Common myeloid progenitor, CD34-positive (primary cell): ENCODE data around the gene SERTAD3.
A peak's percentile ranks its signal among the peaks of the same experiment; 100 is the strongest.
"Not testable (repeated sequence)": the region's sequence is repeated elsewhere in the genome, so short reads cannot be mapped to it uniquely, and the experiment has no call there.

Source experiments
- CTCF ChIA-PET: fragments of 350-600 bp; sonication (Branson Sonifier 250); formaldehyde crosslinking; loops from one replicate; lab custom pipeline; 2021; ENCODE audit warnings: antibody characterized with exemption; lab: Charles Lee
- POLR2A ChIA-PET: fragments of 350-600 bp; sonication (Branson Sonifier 250); formaldehyde crosslinking; loops from one replicate; lab custom pipeline; 2021; ENCODE audit warnings: antibody characterized with exemption; lab: Charles Lee
- DNase-seq, 3 donors: peaks; one replicate each; pipeline versions ENCODE4 v3.0.0 to v3.0.0-alpha.2; 2013
- H3K27ac ChIP-seq, 2 experiments: 1 replicate in 1 of 2; 2 replicates in 1 of 2; pipeline ENCODE4 v1.7.0; 2013; ENCODE audit warnings: inconsistent platforms in 2 of 2, low read length in 2 of 2, mild to moderate bottlenecking in 2 of 2, low read depth in 1 of 2, moderate library complexity in 1 of 2; ENCODE audit not compliant: severe bottlenecking in 2 of 2, insufficient read depth in 1 of 2, poor library complexity in 1 of 2
- H3K27me3 ChIP-seq, 5 experiments: replicated peaks in 2 of 5; 1 replicate in 3 of 5; 2 replicates in 2 of 5; pipeline versions ENCODE4 v1.6.1 to v1.7.0; 2013; ENCODE audit warnings: low read length in 4 of 5, mild to moderate bottlenecking in 2 of 5, moderate library complexity in 2 of 5, inconsistent platforms in 1 of 5; ENCODE audit not compliant: insufficient read depth in 5 of 5, control insufficient read depth in 4 of 5
- H3K36me3 ChIP-seq, 4 experiments: 1 replicate in 2 of 4; 2 replicates in 2 of 4; pipeline versions ENCODE4 v1.6.1 to v1.7.0; 2013; ENCODE audit warnings: low read length in 3 of 4, control low read depth in 1 of 4, mild to moderate bottlenecking in 1 of 4; ENCODE audit not compliant: control insufficient read depth in 4 of 4, insufficient read depth in 4 of 4
- H3K4me1 ChIP-seq, 4 experiments: 1 replicate in 3 of 4; 2 replicates in 1 of 4; pipeline versions ENCODE4 v1.6.1 to v1.7.1; 2013; ENCODE audit warnings: low read length in 3 of 4, mild to moderate bottlenecking in 3 of 4, control low read depth in 1 of 4, inconsistent platforms in 1 of 4, moderate library complexity in 1 of 4; ENCODE audit not compliant: control insufficient read depth in 4 of 4, insufficient read depth in 4 of 4; ENCODE audit errors: control extremely low read depth in 1 of 4
- H3K4me3 ChIP-seq, 7 experiments: 1 replicate in 4 of 7; 2 replicates in 3 of 7; pipeline versions ENCODE4 v1.5.1 to v1.7.0; 2013; ENCODE audit warnings: mild to moderate bottlenecking in 7 of 7, low read length in 6 of 7, moderate library complexity in 6 of 7, inconsistent platforms in 2 of 7, low read depth in 2 of 7, control low read depth in 1 of 7; ENCODE audit not compliant: insufficient read depth in 4 of 7, control insufficient read depth in 1 of 7; ENCODE audit errors: extremely low read depth in 1 of 7
- H3K9me3 ChIP-seq, 5 experiments: 1 replicate in 4 of 5; 2 replicates in 1 of 5; pipeline versions ENCODE4 v1.6.1 to v1.7.1; 2013; ENCODE audit warnings: low read length in 4 of 5, mild to moderate bottlenecking in 2 of 5, inconsistent platforms in 1 of 5, low read depth in 1 of 5, moderate library complexity in 1 of 5; ENCODE audit not compliant: control insufficient read depth in 4 of 5, insufficient read depth in 2 of 5; ENCODE audit errors: control extremely low read depth in 1 of 5
- WGBS: methylation state at CpG from one replicate; pipeline ENCODE4 v1.1.5; 2013; ENCODE audit not compliant: insufficient coverage; 5-methylcytosine and 5-hydroxymethylcytosine counted together

Gene SERTAD3

GRCh38 chr19:40428197-40428596 is 15.9 kb downstream of the SERTAD3 start:
- H3K9me3 ChIP-seq, POLR2A ChIA-PET, H3K4me3 ChIP-seq, DNase-seq, CTCF ChIA-PET, H3K36me3 ChIP-seq, H3K27me3 ChIP-seq, H3K27ac ChIP-seq: not testable (repeated sequence)
- 83% methylated on average over 2 of the region's 7 CpGs for WGBS
- H3K4me1 ChIP-seq: peaks cover 4 to 23% (median 18%) of the 10 kb centered on the region in 4 experiments

- H3K36me3 ChIP-seq: peaks cover 0 to 11% (median 8%) of the 10 kb centered on the region in 4 experiments
- H3K27ac ChIP-seq: peak within 1 kb of the TSS; percentile 84 to 93
- H3K4me1 ChIP-seq: peaks cover 4 to 31% (median 21%) of the 10 kb centered on the region in 4 experiments
- CTCF ChIA-PET: interaction anchor here (0.7 to 2.7 kb wide), 9 partner anchors 8 to 121 kb away, joined by 3 to 10 read pairs (median 3); partner anchors contain the start of gene PRX
- peak within 1 kb of the TSS; percentile 74 to 91 (median 81) for H3K4me3 ChIP-seq
- no peaks in the 10 kb centered on the region for H3K9me3 ChIP-seq
- H3K27me3 ChIP-seq: no peaks in the 10 kb centered on the region
- POLR2A ChIA-PET: interaction anchor here (0.8 to 3.4 kb wide), 7 partner anchors 8 to 184 kb away, joined by 3 to 13 read pairs (median 4); partner anchors contain the start of gene PRX
- DNase-seq: peak; percentile 99 to 100 (median 100)
- 0% methylated on average over 64 of the region's 75 CpGs for WGBS
Observed at GRCh38 chr19:40425450-40426287, 18.5 kb downstream of the SERTAD3 start, which contains the start of gene SERTAD1. Gene SERTAD1, minus strand, starts transcription at chr19:40425992. Its CDS starts 2,446 bp downstream, at chr19:40423546.

- peak overlapping the region; percentile 84 to 93 for H3K27ac ChIP-seq
- H3K27me3 ChIP-seq: no peaks in the 10 kb centered on the region
- 3% methylated on average over 12 of the region's 28 CpGs for WGBS
- peaks cover 4 to 35% (median 25%) of the 10 kb centered on the region in 4 experiments for H3K4me1 ChIP-seq
- peak in 1 of 3 donors; percentile 31 for DNase-seq
- H3K36me3 ChIP-seq: peaks cover 0 to 11% (median 8%) of the 10 kb centered on the region in 4 experiments
- ChIA-PET CTCF (interaction anchor here (0.5 to 2.7 kb wide), 7 partner anchors 12 to 146 kb away, joined by 3 to 10 read pairs (median 4); partner anchors contain the start of gene PRX), POLR2A (interaction anchor here (0.7 to 3.4 kb wide), 4 partner anchors 8 to 20 kb away, joined by 3 to 13 read pairs (median 8); no protein-coding TSS in a partner anchor)
- no peaks in the 10 kb centered on the region for H3K9me3 ChIP-seq
- H3K4me3 ChIP-seq: peak overlapping the region; percentile 28 to 91 (median 81)
Observed at GRCh38 chr19:40424637-40425449, 19.3 kb downstream of the SERTAD3 start.

- no peak for DNase-seq
- H3K27me3 ChIP-seq: no peaks in the 10 kb centered on the region
- CTCF ChIA-PET: interaction anchor here (0.7 to 2.7 kb wide), 6 partner anchors 10 to 145 kb away, joined by 3 to 10 read pairs (median 4); partner anchors contain the start of gene BLVRB
- no peak overlapping the region for H3K27ac ChIP-seq
- no CpG with 5 or more reads among the region's 6 CpGs for WGBS
- peak overlapping the region in 1 of 7 experiments; percentile 91 for H3K4me3 ChIP-seq
- peaks cover 0 to 11% (median 8%) of the 10 kb centered on the region in 4 experiments for H3K36me3 ChIP-seq
- POLR2A ChIA-PET: interaction anchor here (3.4 kb wide), 1 partner anchor 17 kb away, joined by 13 read pairs; no protein-coding TSS in a partner anchor
- H3K9me3 ChIP-seq: no peaks in the 10 kb centered on the region
- peaks cover 4 to 44% (median 33%) of the 10 kb centered on the region in 4 experiments for H3K4me1 ChIP-seq
Observed at GRCh38 chr19:40423938-40424337, 20.2 kb downstream of the SERTAD3 start.

GRCh38 chr19:40422748-40423566 is 21.2 kb downstream of the SERTAD3 start:
- Histone ChIP-seq H3K27ac (no peak overlapping the region), H3K9me3 (no peaks in the 10 kb centered on the region), H3K4me1 (peaks cover 4 to 51% (median 39%) of the 10 kb centered on the region in 4 experiments), H3K36me3 (peaks cover 0 to 11% (median 8%) of the 10 kb centered on the region in 4 experiments), H3K27me3 (no peaks in the 10 kb centered on the region), H3K4me3 (no peak overlapping the region)
- DNase-seq: no peak
- ChIA-PET CTCF (interaction anchor here (0.8 to 2.7 kb wide), 6 partner anchors 11 to 118 kb away, joined by 3 to 10 read pairs (median 4); partner anchors contain the start of genes BLVRB and SERTAD3), POLR2A (no interaction called here)
- 96% methylated on average over 26 of the region's 31 CpGs for WGBS
